Activated CD4-positive, CD25-positive, alpha-beta regulatory T cell treated with anti-CD3 and anti-CD28 coated beads, Interleukin-2, amount 50 U/mL, for 24 hours (primary cell): ENCODE measurements around the gene HS3ST2.
"Not testable (repeated sequence)": the region's sequence is repeated elsewhere in the genome, so short reads cannot be mapped to it uniquely, and the experiment has no call there.

Source experiments
- ATAC-seq, 2 donors: fragments of 150-1000 bp; cut with Tn5 transposase; one replicate each; pipeline ENCODE4 v1.10.0; 2021; ENCODE audit warnings: mild to moderate bottlenecking in 1 of 2, moderate library complexity in 1 of 2

Gene HS3ST2

GRCh38 chr16:22938647-22939046 is 124.7 kb downstream of the HS3ST2 start:
- no peak for ATAC-seq

DNA sequence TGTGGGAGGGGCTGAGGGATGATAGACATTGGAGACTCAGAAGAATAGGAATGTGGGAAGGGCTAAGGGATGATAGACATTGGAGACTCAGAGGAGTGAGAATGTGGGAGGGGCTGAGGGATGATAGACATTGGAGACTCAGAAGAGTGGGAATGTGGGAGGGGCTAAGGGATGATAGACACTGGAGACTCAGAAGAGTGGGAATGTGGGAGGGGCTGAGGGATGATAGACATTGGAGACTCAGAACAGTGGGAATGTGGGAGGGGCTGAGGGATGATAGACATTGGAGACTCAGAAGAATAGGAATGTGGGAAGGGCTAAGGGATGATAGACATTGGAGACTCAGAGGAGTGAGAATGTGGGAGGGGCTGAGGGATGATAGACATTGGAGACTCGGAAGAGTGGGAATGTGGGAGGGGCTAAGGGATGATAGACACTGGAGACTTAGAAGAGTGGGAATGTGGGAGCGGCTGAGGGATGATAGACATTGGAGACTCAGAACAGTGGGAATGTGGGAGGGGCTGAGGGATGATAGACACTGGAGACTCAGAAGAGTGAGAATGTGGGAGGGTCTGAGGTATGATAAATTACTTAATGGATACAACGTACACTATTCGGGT is 125.9 kb downstream of the HS3ST2 start:
- not testable (repeated sequence) for ATAC-seq

- ATAC-seq, result no peak
These were observed 128.1 kb downstream of the HS3ST2 start for GRCh38 chr16:22941970-22942501.

- ATAC-seq, result no peak
These were observed 128.8 kb downstream of the HS3ST2 start for GRCh38 chr16:22942811-22943210.

DNA sequence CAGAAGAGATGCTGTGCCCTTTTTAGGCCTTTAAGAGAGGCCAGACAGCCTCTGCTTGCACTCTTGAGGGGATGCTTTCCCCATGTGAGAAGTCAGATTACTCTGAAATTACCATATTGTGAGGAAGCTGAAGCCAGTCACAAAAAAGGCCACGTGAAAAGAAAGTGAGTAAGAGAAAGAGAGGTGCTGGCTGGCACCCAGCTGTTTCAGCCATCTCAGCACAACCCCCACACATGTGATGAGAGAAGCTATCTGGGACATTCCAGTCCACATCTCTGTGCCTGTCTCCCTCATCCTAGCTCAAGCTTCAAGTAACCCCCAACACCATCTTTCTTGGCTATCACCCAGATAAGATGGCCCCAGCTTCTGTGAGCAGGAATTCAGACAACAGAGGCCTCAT is 131.4 kb downstream of the HS3ST2 start:
- no peak for ATAC-seq

DNA sequence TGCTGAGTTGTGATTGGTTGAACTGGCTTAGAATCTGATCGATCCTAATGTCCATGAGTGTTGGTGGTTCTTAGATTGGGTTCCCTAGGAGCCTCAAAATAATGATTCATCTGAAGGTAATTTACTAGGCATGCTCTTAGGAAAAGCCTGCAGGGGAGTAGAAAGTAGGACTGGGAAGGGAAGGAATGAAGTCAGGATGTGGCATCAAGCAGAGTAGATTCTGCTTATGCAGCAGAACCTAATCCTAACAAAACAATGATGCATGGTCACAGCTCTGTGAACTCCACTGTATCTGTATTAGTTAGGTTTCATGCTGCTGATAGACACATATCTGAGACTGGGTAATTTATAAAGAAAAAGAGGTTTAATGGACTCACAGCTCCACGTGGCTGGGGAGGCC is 132.5 kb downstream of the HS3ST2 start:
- ATAC-seq, result no peak

DNA sequence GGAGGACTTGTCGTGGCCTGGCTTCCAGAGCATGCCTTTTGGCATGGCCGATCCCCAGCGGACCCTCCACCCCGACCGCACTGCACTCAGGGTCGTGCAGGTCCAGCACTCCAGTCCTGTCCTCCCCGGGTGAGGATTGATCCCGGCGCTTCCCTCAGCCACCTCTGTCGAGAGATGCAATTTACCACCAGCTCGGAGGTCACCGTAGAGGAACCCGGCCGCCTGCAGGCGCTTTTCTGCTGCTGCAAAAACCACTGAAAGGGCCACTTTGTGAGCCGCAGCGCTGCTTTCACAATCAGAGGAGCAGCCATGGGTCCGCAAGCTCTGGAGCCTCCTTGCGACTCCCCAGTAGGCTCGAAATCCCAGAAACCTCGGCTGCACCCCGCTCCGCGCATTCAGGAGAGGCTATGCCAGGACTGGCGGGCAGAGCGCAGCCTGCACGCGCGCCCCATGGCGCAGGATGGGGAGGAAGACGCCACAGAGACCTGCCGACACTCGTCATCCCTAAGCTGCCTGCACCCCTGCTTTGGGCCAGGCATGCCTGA is 134.2 kb downstream of the HS3ST2 start:
- ATAC-seq, result peak in 1 of 2 donors; percentile 17

- peak in 1 of 2 donors; percentile 60 for ATAC-seq
These were observed 134.8 kb downstream of the HS3ST2 start for GRCh38 chr16:22948603-22949368.

GRCh38 chr16:22955461-22956070 is 141.6 kb downstream of the HS3ST2 start:
- no peak for ATAC-seq

DNA sequence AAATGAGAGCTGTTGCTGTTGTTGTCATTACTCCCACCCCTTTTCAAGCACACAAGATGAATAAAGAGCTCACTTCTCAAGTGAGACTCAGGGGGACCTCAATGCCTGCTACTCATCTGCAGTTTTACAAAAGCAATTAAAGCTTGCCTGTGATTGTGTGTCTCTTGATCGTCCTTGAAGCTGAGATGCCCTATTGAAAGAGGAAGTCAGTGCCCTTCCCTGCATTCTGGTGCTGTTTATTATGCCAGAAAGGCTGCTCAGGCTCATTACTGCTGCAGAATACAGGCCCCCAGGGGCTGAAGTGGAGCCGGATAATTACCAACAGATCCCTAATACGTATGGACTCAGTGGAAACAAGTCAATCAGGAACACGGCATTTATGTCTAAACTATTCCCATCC is 147.2 kb downstream of the HS3ST2 start:
- no peak for ATAC-seq

- no peak for ATAC-seq
These were observed 148.9 kb downstream of the HS3ST2 start for GRCh38 chr16:22962905-22963304.
